Motor neuron (in vitro differentiated cells): ENCODE measurements around the gene PLPPR1. TPM values are rescaled to one million over a fixed set of nuclear protein-coding genes. Genes with fewer than 3 reads are reported as not detected.

Experiments
- ATAC-seq, 8 experiments: fragments of 200-7000 bp; cut with Tn5 transposase; replicated peaks in 6 of 8; 2 replicates each; pipeline ENCODE4 v1.8.0; 2021; ENCODE audit warnings: mild to moderate bottlenecking in 8 of 8, moderate library complexity in 8 of 8
- H3K27ac ChIP-seq, 2 donors: fragments of 250-450 bp; sonication (Bioruptor Pico); 2 replicates each; pipeline ENCODE4 v1.9.0; 2021; ENCODE audit warnings: antibody characterized with exemption in 2 of 2, mild to moderate bottlenecking in 2 of 2, moderate library complexity in 1 of 2
- H3K4me1 ChIP-seq, 2 donors: fragments of 250-450 bp; sonication (Bioruptor Pico); replicated peaks in 1 of 2; 2 replicates each; pipeline ENCODE4 v1.6.1; 2021; ENCODE audit warnings: antibody characterized with exemption in 2 of 2, mild to moderate bottlenecking in 2 of 2, moderate library complexity in 1 of 2
- H3K4me3 ChIP-seq, 5 donors: fragments of 250-450 bp; sonication (Bioruptor Pico); 2 replicates each; pipeline ENCODE4 v1.9.0; 2021; ENCODE audit warnings: antibody characterized with exemption in 5 of 5, mild to moderate bottlenecking in 5 of 5, moderate library complexity in 4 of 5
- WGBS, 10 experiments: fragments of 450-650 bp; shearing (Covaris generic); methylation state at CpG; one replicate each; pipeline ENCODE4 v1.0.0; 2022; 5-methylcytosine and 5-hydroxymethylcytosine counted together
- in situ Hi-C, 9 experiments: fragments of 400-800 bp; cut with MboI; loops; one replicate each; pipeline ENCODE4 v1.15.0; 2021; ENCODE audit warnings: low sequenced_read_pairs in 9 of 9, low pct_unique_long_range_greater_than_20kb in 2 of 9; ENCODE audit not compliant: unreplicated experiment in 9 of 9
- total RNA-seq, 8 experiments: library from RNA; unstranded; fragments of 300-600 nt; gene quantifications; 2 replicates each; pipeline versions ENCODE4 v1.2.3 to v1.2.4, GENCODE V29; 2022

The PLPPR1 gene
- total RNA-seq, 8 experiments from 2014 or later = 0.17 to 52.3 (median 37.5) TPM; not detected in 1

DNA sequence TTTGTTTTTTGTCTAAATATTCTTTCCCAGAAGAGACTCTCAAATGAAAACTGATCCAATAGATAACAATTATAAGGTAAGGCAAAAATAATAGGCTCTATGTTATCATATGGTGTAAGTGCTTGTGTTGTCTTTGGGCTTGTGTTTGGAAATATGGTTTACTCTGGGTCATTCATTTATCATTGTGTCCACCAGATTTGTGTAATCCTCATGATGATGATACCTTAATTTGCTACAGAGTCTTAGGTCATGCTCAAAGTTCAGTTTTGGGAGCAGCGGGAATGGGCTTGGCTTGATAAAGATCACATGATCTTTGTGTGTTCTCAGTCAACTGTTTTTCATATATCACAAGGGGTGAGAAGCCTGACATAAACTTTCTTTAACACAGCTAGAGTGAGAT is 34.2 kb downstream of the PLPPR1 start:
- Histone ChIP-seq H3K4me3 (no peak overlapping the region), H3K4me1 (no peaks in the 10 kb centered on the region), H3K27ac (no peak overlapping the region)
- 20 to 100% (median 78%) methylated on average over 1 of the region's 1 CpG; no CpG with 5 or more reads in 3 of the 10 experiments for WGBS, 10 experiments
- in situ Hi-C loops = no loop called here
- ATAC-seq = no peak

- no peak for ATAC-seq
- WGBS, 10 experiments = 0 to 100% (median 57%) methylated on average over 1 to 2 of the region's 2 CpGs; no CpG with 5 or more reads in 5 of the 10 experiments
- peaks cover 0 to under 1% of the 10 kb centered on the region in 2 donors for H3K4me1 ChIP-seq
- in situ Hi-C loops = no loop called here
- H3K4me3 ChIP-seq = no peak overlapping the region
- H3K27ac ChIP-seq = no peak overlapping the region
Measured at GRCh38 chr9:101063192-101063591, 34.7 kb downstream of the PLPPR1 start.

GRCh38 chr9:101064206-101064605 is 35.7 kb downstream of the PLPPR1 start:
- in situ Hi-C loops = no loop called here
- no peak overlapping the region for H3K4me3 ChIP-seq
- no peak for ATAC-seq

DNA sequence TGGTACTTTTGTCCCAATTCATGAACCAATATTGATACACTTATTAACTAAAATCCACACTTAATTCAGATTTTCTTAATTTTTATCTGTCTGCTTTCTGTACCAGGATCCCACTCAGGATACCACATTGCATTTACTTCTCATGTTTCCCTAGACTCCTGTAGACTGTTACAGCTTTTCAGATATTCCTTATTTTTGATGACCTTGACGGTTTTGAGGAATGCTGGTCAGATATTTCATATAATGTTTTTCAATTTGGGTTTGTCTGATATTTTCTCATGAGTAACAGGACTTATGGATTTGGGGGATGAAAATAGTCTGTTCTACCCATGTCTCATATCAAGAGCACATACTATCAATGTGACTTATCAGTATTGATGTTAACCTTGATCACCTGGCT is 37.4 kb downstream of the PLPPR1 start:
- ATAC-seq = no peak
- peaks cover 3 to 12% of the 10 kb centered on the region in 2 donors for H3K4me1 ChIP-seq
- in situ Hi-C loops = no loop called here
- no peak overlapping the region for H3K4me3 ChIP-seq
- H3K27ac ChIP-seq = no peak overlapping the region
- WGBS, 10 experiments = 0 to 93% (median 46%) methylated on average over 1 of the region's 1 CpG; no CpG with 5 or more reads in 2 of the 10 experiments

More at GRCh38 chr9:101064206-101064605, 35.7 kb downstream of the PLPPR1 start:
- Histone ChIP-seq H3K4me1 (peaks cover 3 to 10% of the 10 kb centered on the region in 2 donors), H3K27ac (no peak overlapping the region)

- peaks cover 3 to 19% of the 10 kb centered on the region in 2 donors for H3K4me1 ChIP-seq
- WGBS, 10 experiments = 0 to 40% (median 18%) methylated on average over 1 of the region's 1 CpG; no CpG with 5 or more reads in 4 of the 10 experiments
- H3K4me3 ChIP-seq = no peak overlapping the region
- H3K27ac ChIP-seq = no peak overlapping the region
- in situ Hi-C loops = no loop called here
- peak in 4 of 8 experiments; percentile 38 to 86 (median 54) for ATAC-seq
Measured at GRCh38 chr9:101068696-101069095, 40.2 kb downstream of the PLPPR1 start.

DNA sequence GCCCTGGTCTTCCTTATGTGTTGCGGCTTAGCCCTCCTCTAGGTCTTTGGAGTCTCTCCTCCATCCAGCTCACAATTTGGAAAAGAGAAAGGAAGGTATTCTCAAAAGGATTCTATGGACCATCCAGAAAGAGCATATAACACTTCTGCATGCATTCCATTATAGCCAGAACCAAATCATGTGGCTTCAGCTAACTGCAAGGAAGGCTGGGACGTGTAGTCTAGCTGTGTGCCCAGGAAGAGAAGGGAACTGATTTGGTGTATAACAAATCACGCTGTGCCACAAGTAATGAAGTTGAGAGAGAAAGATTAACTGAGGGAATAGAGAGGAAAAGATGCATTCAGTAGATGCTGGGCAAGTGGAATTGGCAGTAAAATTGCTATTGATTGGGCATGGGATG is 43.7 kb downstream of the PLPPR1 start:
- Histone ChIP-seq H3K27ac (no peak overlapping the region), H3K4me3 (no peak overlapping the region), H3K4me1 (peaks cover 3 to 24% of the 10 kb centered on the region in 2 donors)
- WGBS, 10 experiments = 0 to 100% (median 72%) methylated on average over 1 to 3 of the region's 3 CpGs; no CpG with 5 or more reads in 1 of the 10 experiments
- in situ Hi-C loops = no loop called here
- no peak for ATAC-seq

DNA sequence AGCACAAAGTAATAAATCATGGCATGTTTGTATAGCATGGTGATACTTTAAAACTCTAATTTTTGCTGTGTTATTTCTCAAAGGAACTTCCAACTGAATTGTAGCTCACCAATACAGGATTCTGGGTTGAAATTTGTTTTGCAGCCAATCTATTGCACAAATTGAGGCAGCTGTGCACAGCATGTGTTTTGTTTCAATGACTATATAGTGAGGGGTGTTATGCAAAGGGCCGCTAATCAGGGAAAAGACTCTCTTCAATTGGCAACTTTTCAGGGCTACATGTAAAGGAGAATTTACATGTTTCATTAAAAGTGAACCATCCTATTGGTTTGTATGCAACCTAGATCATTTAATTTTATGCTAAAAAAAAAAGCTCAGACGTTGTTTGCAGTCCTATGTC is 44.6 kb downstream of the PLPPR1 start:
- ATAC-seq = no peak
- 0 to 50% (median 19%) methylated on average over 1 to 2 of the region's 2 CpGs; no CpG with 5 or more reads in 2 of the 10 experiments for WGBS, 10 experiments
- Histone ChIP-seq H3K4me3 (no peak overlapping the region), H3K4me1 (peaks cover 3 to 24% of the 10 kb centered on the region in 2 donors), H3K27ac (no peak overlapping the region)
- in situ Hi-C loops = no loop called here

DNA sequence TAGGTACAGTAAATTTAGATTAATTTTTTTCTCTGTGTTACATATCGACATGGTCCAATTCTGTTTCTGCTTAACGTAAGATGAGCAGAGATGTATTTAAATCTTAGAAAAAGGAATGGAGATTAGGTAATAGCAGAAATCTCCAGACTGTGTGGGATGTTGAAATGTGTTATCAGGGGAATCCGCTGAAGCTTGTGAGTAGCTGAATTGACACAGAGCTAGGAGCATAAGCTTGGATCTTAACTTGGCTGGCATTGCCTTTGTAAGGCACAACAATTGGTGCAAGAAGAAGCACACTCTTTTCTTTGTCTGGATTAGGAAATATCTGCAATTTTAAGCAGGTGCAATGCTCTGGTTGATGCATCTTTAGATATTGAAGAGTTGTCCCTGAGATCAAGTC is 53.1 kb downstream of the PLPPR1 start:
- WGBS, 10 experiments = 0 to 100% (median 92%) methylated on average over 1 to 3 of the region's 3 CpGs; no CpG with 5 or more reads in 1 of the 10 experiments
- no peak for ATAC-seq
- H3K27ac ChIP-seq = no peak overlapping the region
- H3K4me1 ChIP-seq = peaks cover 7 to 24% of the 10 kb centered on the region in 2 donors
- in situ Hi-C loops = no loop called here
- no peak overlapping the region for H3K4me3 ChIP-seq

DNA sequence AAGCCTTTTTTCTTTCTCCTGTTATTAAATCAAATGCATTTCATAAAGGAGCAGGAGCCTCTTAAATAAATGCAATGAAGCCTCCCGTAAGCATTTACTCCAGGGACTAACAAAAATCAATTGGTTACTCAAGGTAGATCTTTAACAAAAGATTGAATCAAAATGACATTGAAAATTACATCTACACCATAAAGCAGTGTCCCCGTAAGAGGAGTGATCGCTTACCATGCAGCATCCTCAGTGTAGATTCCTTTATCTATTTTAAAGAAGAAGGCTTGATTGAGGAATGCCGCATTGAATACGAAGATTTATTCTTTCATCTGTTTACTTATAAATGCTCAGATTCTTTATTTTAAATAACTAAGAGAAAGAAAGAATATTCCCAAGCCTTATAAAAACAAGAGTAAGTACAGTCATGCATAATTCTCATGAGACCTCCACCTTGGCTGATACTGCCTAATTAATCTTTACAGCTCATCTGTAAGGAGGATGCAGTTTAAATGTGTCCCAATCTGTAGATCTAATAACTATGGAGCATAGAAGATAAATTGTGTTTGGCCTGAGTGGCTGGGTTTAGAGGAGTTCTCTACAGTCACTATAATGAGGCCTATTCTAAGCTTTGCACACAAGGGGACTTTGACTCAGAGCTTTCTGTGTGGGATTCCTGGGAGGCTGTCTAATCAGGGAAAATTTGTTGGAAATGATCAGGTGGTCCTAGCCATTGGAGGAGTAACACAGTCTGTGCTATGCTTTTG is 55.1 kb downstream of the PLPPR1 start:
- no peak overlapping the region for H3K4me3 ChIP-seq
- H3K27ac ChIP-seq = peak overlapping the region; percentile 36 to 58
- 20 to 93% (median 67%) methylated on average over 2 to 5 of the region's 5 CpGs for WGBS, 10 experiments
- peak in 5 of 8 experiments; percentile 39 to 92 (median 91) for ATAC-seq
- in situ Hi-C loops = no loop called here
- peaks cover 7 to 38% of the 10 kb centered on the region in 2 donors for H3K4me1 ChIP-seq

GRCh38 chr9:101087426-101087825 is 58.9 kb downstream of the PLPPR1 start:
- ATAC-seq = no peak
- in situ Hi-C loops = no loop called here
- Histone ChIP-seq H3K4me3 (no peak overlapping the region), H3K4me1 (peaks cover 7 to 40% of the 10 kb centered on the region in 2 donors), H3K27ac (no peak overlapping the region)
- 0 to 81% (median 59%) methylated on average over 2 to 3 of the region's 3 CpGs; no CpG with 5 or more reads in 1 of the 10 experiments for WGBS, 10 experiments

GRCh38 chr9:101092922-101093321 is 64.4 kb downstream of the PLPPR1 start:
- Histone ChIP-seq H3K27ac (no peak overlapping the region), H3K4me1 (peaks cover 0 to 8% of the 10 kb centered on the region in 2 donors), H3K4me3 (no peak overlapping the region)
- ATAC-seq = no peak
- in situ Hi-C loops = no loop called here
- 0 to 100% (median 90%) methylated on average over 1 of the region's 1 CpG; no CpG with 5 or more reads in 2 of the 10 experiments for whole genome bisulfite sequencing, 10 experiments

GRCh38 chr9:101093620-101094019 is 65.1 kb downstream of the PLPPR1 start:
- ATAC-seq = peak in 3 of 8 experiments; percentile 20 to 54 (median 36)
- no peak overlapping the region for H3K4me3 ChIP-seq
- H3K27ac ChIP-seq = no peak overlapping the region
- H3K4me1 ChIP-seq = peaks cover 0 to 2% of the 10 kb centered on the region in 2 donors
- in situ Hi-C loops = no loop called here

- no peak overlapping the region for H3K27ac ChIP-seq
- H3K4me1 ChIP-seq = no peaks in the 10 kb centered on the region
- H3K4me3 ChIP-seq = no peak overlapping the region
- ATAC-seq = no peak
- 0 to 86% (median 33%) methylated on average over 1 of the region's 1 CpG; no CpG with 5 or more reads in 3 of the 10 experiments for WGBS, 10 experiments
- in situ Hi-C loops = no loop called here
Measured at GRCh38 chr9:101094686-101095085, 66.2 kb downstream of the PLPPR1 start.

- Histone ChIP-seq H3K27ac (no peak overlapping the region), H3K4me3 (no peak overlapping the region), H3K4me1 (no peaks in the 10 kb centered on the region)
- in situ Hi-C loops = no loop called here
- no peak for ATAC-seq
- WGBS, 10 experiments = 0 to 89% (median 57%) methylated on average over 1 of the region's 1 CpG; no CpG with 5 or more reads in 3 of the 10 experiments
Measured at GRCh38 chr9:101097210-101097609, 68.7 kb downstream of the PLPPR1 start.
